ENCODE results near the gene SETBP1. TPM values are rescaled to one million over a fixed set of nuclear protein-coding genes. Genes with fewer than 3 reads are reported as not detected.

The SETBP1 gene
- total RNA-seq, 1 experiment from 2014 or later = 0.23 TPM

- ATAC-seq (no peak), DNase-seq (ENCODE audit: low read depth, low spot score) (no peak)
- in situ Hi-C loops (cut with HindIII; ENCODE audit: low pct_unique_long_range_greater_than_20kb, low sequenced_read_pairs) = no loop called here
- ChIA-PET CTCF (no interaction called here), POLR2A (no interaction called here)
- no TSS peak for BruUV-seq (replicated peaks)
- no peaks in the 10 kb centered on the region for H3K4me1 ChIP-seq (ENCODE audit: control insufficient read depth, insufficient read depth, low read length)
- H3K9me3 ChIP-seq (ENCODE audit: control insufficient read depth, insufficient read depth, low read depth, low read length) = no peaks in the 10 kb centered on the region
- no peak overlapping the region for H3K27ac ChIP-seq (ENCODE audit: low read length)
- no peaks in the 10 kb centered on the region for H3K27me3 ChIP-seq (ENCODE audit: control insufficient read depth, insufficient read depth, low read length)
- intact Hi-C loops (cut with micrococcal nuclease; ENCODE audit: unreplicated experiment) = no loop called here
- H3K36me3 ChIP-seq (ENCODE audit: control insufficient read depth, insufficient read depth, low read length) = no peaks in the 10 kb centered on the region
- H3K4me3 ChIP-seq (ENCODE audit: low read depth in 2 of 2, low read length in 2 of 2) = no peak overlapping the region
- TF ChIP-seq CTCF (IDR thresholded peaks at IDR 0.05) (no peak), TCF7L2 (IDR thresholded peaks at IDR 0.05; ENCODE audit: low read depth, low read length) (no peak), REST (IDR thresholded peaks at IDR 0.05; ENCODE audit: insufficient read depth in 1 of 2, low read depth in 2 of 2, low read length in 1 of 2) (no peak), POLR2AphosphoS5 (IDR thresholded peaks at IDR 0.05; ENCODE audit: low read depth, low read length) (no peak), SIN3A (IDR thresholded peaks at IDR 0.05; ENCODE audit: borderline replicate concordance, insufficient read depth, low read depth, low read length) (no peak)
These were observed 162.1 kb downstream of the SETBP1 start for GRCh38 chr18:44842588-44843412.

GRCh38 chr18:44844486-44844885 is 163.8 kb downstream of the SETBP1 start:
- H3K4me3 ChIP-seq (ENCODE audit: low read depth in 2 of 2, low read length in 2 of 2) = no peak overlapping the region
- BruUV-seq (replicated peaks) = no TSS peak
- no peaks in the 10 kb centered on the region for H3K9me3 ChIP-seq (ENCODE audit: control insufficient read depth, insufficient read depth, low read depth, low read length)
- intact Hi-C loops (cut with micrococcal nuclease; ENCODE audit: unreplicated experiment) = no loop called here
- DNase-seq (ENCODE audit: low read depth, low spot score) (no peak), ATAC-seq (no peak)
- H3K4me1 ChIP-seq (ENCODE audit: control insufficient read depth, insufficient read depth, low read length) = no peaks in the 10 kb centered on the region
- in situ Hi-C loops (cut with HindIII; ENCODE audit: low pct_unique_long_range_greater_than_20kb, low sequenced_read_pairs) = no loop called here
- H3K27me3 ChIP-seq (ENCODE audit: control insufficient read depth, insufficient read depth, low read length) = no peaks in the 10 kb centered on the region
- CTCF ChIA-PET = no interaction called here
- no peak overlapping the region for H3K27ac ChIP-seq (ENCODE audit: low read length)
- H3K36me3 ChIP-seq (ENCODE audit: control insufficient read depth, insufficient read depth, low read length) = no peaks in the 10 kb centered on the region
- TF ChIP-seq REST (IDR thresholded peaks at IDR 0.05; ENCODE audit: insufficient read depth in 1 of 2, low read depth in 2 of 2, low read length in 1 of 2) (no peak), POLR2AphosphoS5 (IDR thresholded peaks at IDR 0.05; ENCODE audit: low read depth, low read length) (no peak), SIN3A (IDR thresholded peaks at IDR 0.05; ENCODE audit: borderline replicate concordance, insufficient read depth, low read depth, low read length) (no peak), CTCF (IDR thresholded peaks at IDR 0.05) (no peak), TCF7L2 (IDR thresholded peaks at IDR 0.05; ENCODE audit: low read depth, low read length) (no peak)
- POLR2A ChIA-PET = no interaction called here
